HepG2 (cell line): ENCODE data around the gene FAM174C. TPM values are rescaled to one million over a fixed set of nuclear protein-coding genes. Genes with fewer than 3 reads are reported as not detected.

Source experiments
- AKAP8 ChIP-seq: sonication (generic); formaldehyde crosslinking; IDR thresholded peaks from 2 replicates; pipeline ENCODE4 v1.5.1; 2020; ENCODE audit warnings: mild to moderate bottlenecking, missing genetic modification reagents
- DBP ChIP-seq: sonication (generic); formaldehyde crosslinking; IDR thresholded peaks from 2 replicates; pipeline ENCODE4 v1.4.0; 2020; ENCODE audit warnings: missing genetic modification reagents; ENCODE audit errors: not compliant biosample characterization
- ERF ChIP-seq: IDR thresholded peaks from 2 replicates; pipeline ENCODE4 v1.6.1; 2018; ENCODE audit warnings: missing biosample characterization, missing genetic modification reagents
- KDM3A ChIP-seq: IDR thresholded peaks from 2 replicates; pipeline ENCODE4 v1.6.1; 2018; ENCODE audit warnings: low read depth, missing compliant biosample characterization
- MIXL1 ChIP-seq: IDR thresholded peaks from 2 replicates; pipeline ENCODE4 v1.6.1; 2016
- MTA3 ChIP-seq: sonication (generic); formaldehyde crosslinking; IDR thresholded peaks from 2 replicates; pipeline ENCODE4 v1.4.0; 2020; ENCODE audit warnings: missing genetic modification reagents
- MTF1 ChIP-seq: sonication (generic); formaldehyde crosslinking; IDR thresholded peaks from 2 replicates; pipeline ENCODE4 v1.5.0; 2020; ENCODE audit warnings: missing genetic modification reagents
- NCOA5 ChIP-seq: sonication (generic); formaldehyde crosslinking; IDR thresholded peaks from 2 replicates; pipeline ENCODE4 v1.4.0; 2020; ENCODE audit warnings: missing genetic modification reagents
- NFKB2 ChIP-seq: sonication (generic); formaldehyde crosslinking; IDR thresholded peaks from 2 replicates; pipeline ENCODE4 v1.4.0; 2020; ENCODE audit warnings: missing genetic modification reagents, borderline replicate concordance
- NR2F6 ChIP-seq, 2 experiments: IDR thresholded peaks; 2 replicates each; pipeline ENCODE4 v1.6.1; 2016; ENCODE audit warnings: antibody characterized with exemption in 1 of 2, mild to moderate bottlenecking in 1 of 2
- ZNF260 ChIP-seq: sonication (generic); formaldehyde crosslinking; IDR thresholded peaks from 2 replicates; pipeline ENCODE4 v1.4.0; 2020; ENCODE audit warnings: missing genetic modification reagents, low read depth, mild to moderate bottlenecking, borderline replicate concordance
- ZNF292 ChIP-seq: sonication (generic); formaldehyde crosslinking; IDR thresholded peaks from 2 replicates; pipeline ENCODE4 v1.8.1; 2022; ENCODE audit warnings: mild to moderate bottlenecking, low read depth, missing genetic modification reagents, borderline replicate concordance
- ZNF333 ChIP-seq: sonication (generic); formaldehyde crosslinking; IDR thresholded peaks from 2 replicates; pipeline ENCODE4 v1.4.0; 2020; ENCODE audit warnings: mild to moderate bottlenecking, missing genetic modification reagents, borderline replicate concordance
- ZNF646 ChIP-seq: sonication (generic); formaldehyde crosslinking; IDR thresholded peaks from 2 replicates; pipeline ENCODE4 v1.9.0; 2021; ENCODE audit warnings: mild to moderate bottlenecking, missing genetic modification reagents
- ZNF839 ChIP-seq: sonication (generic); formaldehyde crosslinking; IDR thresholded peaks from 2 replicates; pipeline ENCODE4 v1.4.0; 2020; ENCODE audit warnings: missing genetic modification reagents, mild to moderate bottlenecking, borderline replicate concordance
- polyA plus RNA-seq, 8 experiments: library from polyadenylated mRNA; depleted of rRNA in 3 of 8; stranded (reverse) in 7 of 8; unstranded in 1 of 8; fragments of >200 nt; fragmentation: Illumina TruSeq in 4 of 8; extraction: Trizol in 4 of 8; gene quantifications; 2 replicates each; pipeline versions ENCODE4 v1.2.1 to v1.2.3, GENCODE V29; 2011 to 2016; ENCODE audit warnings: low read depth in 4 of 8, missing spikeins in 1 of 8, mixed read lengths in 1 of 8; ENCODE audit not compliant: insufficient read depth in 1 of 8
- total RNA-seq, 5 experiments: library from RNA; depleted of rRNA; stranded (reverse); fragments of >200 nt; fragmentation: Illumina TruSeq; extraction: Trizol; gene quantifications; 2 replicates each; pipeline ENCODE4 v1.2.3, GENCODE V29; 2016; ENCODE audit warnings: low read depth in 1 of 5
- TF ChIP-seq, protein P1 (sequence below): sonication (generic); formaldehyde crosslinking; IDR thresholded peaks from 2 replicates; pipeline ENCODE4 v1.4.0; 2020; ENCODE audit warnings: mild to moderate bottlenecking, missing genetic modification reagents

FAM174C gene
- total and polyA plus RNA-seq, 2 of the 13 experiments (the other 11 are each of a cell fraction or from before 2014, with no cell fraction given): 19.5 to 31.3 TPM

GRCh38 chr19:1260749-1261537 is 14.4 kb upstream of the FAM174C start (continued):
- TF ChIP-seq DBP (CRISPR knock-in tag) (no peak), ERF (CRISPR knock-in tag) (no peak), MTF1 (CRISPR knock-in tag) (no peak), KDM3A (0 out of 2 replicates have a peak, but pooled peaks have one; percentile 23), ZNF839 (CRISPR knock-in tag) (no peak), MIXL1 (no peak), ZNF333 (CRISPR knock-in tag) (no peak), ZNF292 (CRISPR knock-in tag) (no peak), ZNF646 (no peak), AKAP8 (no peak), ZNF260 (CRISPR knock-in tag) (no peak), MTA3 (CRISPR knock-in tag) (no peak), NCOA5 (no peak), NFKB2 (0 out of 2 replicates have a peak, but pooled peaks have one; percentile 7), NR2F6 (IDR thresholded peaks at IDR 0.05) (no peak), NR2F6 (CRISPR knock-in tag; IDR thresholded peaks at IDR 0.05) (0 out of 2 replicates have a peak, but pooled peaks have one; percentile 3)
- TF ChIP-seq, protein P1, sequence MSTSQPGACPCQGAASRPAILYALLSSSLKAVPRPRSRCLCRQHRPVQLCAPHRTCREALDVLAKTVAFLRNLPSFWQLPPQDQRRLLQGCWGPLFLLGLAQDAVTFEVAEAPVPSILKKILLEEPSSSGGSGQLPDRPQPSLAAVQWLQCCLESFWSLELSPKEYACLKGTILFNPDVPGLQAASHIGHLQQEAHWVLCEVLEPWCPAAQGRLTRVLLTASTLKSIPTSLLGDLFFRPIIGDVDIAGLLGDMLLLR (CRISPR knock-in tag): 0 out of 2 replicates have a peak, but pooled peaks have one; percentile 30
